ENCODE data around the gene NAGLU. TPM values are rescaled to one million over a fixed set of nuclear protein-coding genes. Genes with fewer than 3 reads are reported as not detected.
"Not testable (repeated sequence)": the region's sequence is repeated elsewhere in the genome, so short reads cannot be mapped to it uniquely, and the experiment has no call there.

The NAGLU gene
- total RNA-seq, 5 donors from 2014 or later (not counting 1 experiment from before 2014, with no cell fraction given), result 13.2 to 35.1 (median 28.8) TPM

- ATAC-seq (replicated peaks in 1 of 4) (no peak), DNase-seq (no peak)
- no peak overlapping the region for H3K4me3 ChIP-seq (ENCODE audit: control insufficient read depth in 1 of 2, extremely low read depth in 1 of 2, low read length in 1 of 2)
- peak overlapping the region in 1 of 2 donors; percentile 40 for H3K27ac Mint-ChIP-seq
- H3K4me1 Mint-ChIP-seq, result peaks cover 35 to 44% (median 44%) of the 10 kb centered on the region in 3 donors
- peaks cover 6% of the 10 kb centered on the region for H3K36me3 Mint-ChIP-seq
- peaks cover 10 to 42% of the 10 kb centered on the region in 2 experiments for H3K4me1 ChIP-seq (ENCODE audit: control insufficient read depth in 1 of 2, extremely low read depth in 1 of 2, insufficient read depth in 2 of 2, low read length in 2 of 2)
- no peaks in the 10 kb centered on the region for H3K27me3 Mint-ChIP-seq
- ChIA-PET CTCF (no interaction called here), POLR2A (no interaction called here)
- no CpG with 5 or more reads among the region's 5 CpGs for WGBS (ENCODE audit: insufficient coverage)
- H3K9me3 Mint-ChIP-seq, result no peaks in the 10 kb centered on the region
- no peak overlapping the region for H3K27ac ChIP-seq (ENCODE audit: low read length)
- H3K4me3 Mint-ChIP-seq, result peak overlapping the region; percentile 59 to 79 (median 72)
- no peaks in the 10 kb centered on the region for H3K27me3 ChIP-seq (replicated peaks in 1 of 2; ENCODE audit: control insufficient read depth in 2 of 2, extremely low read depth in 1 of 2, insufficient read depth in 2 of 2, low read length in 1 of 2)
- no peaks in the 10 kb centered on the region for H3K9me3 ChIP-seq
- H3K36me3 ChIP-seq (ENCODE audit: control insufficient read depth in 2 of 2, extremely low read depth in 1 of 2, insufficient read depth in 1 of 2, low read length in 1 of 2), result peaks cover 0 to 4% of the 10 kb centered on the region in 2 donors
Measured at GRCh38 chr17:42537826-42538451, 1.9 kb downstream of the NAGLU start.

GRCh38 chr17:42538482-42538881 lies 2.4 kb downstream of the NAGLU start:
- POLR2A ChIA-PET, result no interaction called here
- H3K27me3 ChIP-seq (replicated peaks in 1 of 2; ENCODE audit: control insufficient read depth in 2 of 2, extremely low read depth in 1 of 2, insufficient read depth in 2 of 2, low read length in 1 of 2), result no peaks in the 10 kb centered on the region
- H3K4me3 ChIP-seq (ENCODE audit: control insufficient read depth in 1 of 2, extremely low read depth in 1 of 2, low read length in 1 of 2), result no peak overlapping the region
- H3K27ac ChIP-seq (ENCODE audit: low read length), result no peak overlapping the region
- Mint-ChIP-seq H3K4me1 (peaks cover 35 to 43% (median 42%) of the 10 kb centered on the region in 3 donors), H3K4me3 (peak overlapping the region in 2 of 3 donors; percentile 59 to 79), H3K9me3 (no peaks in the 10 kb centered on the region), H3K36me3 (peaks cover 6% of the 10 kb centered on the region), H3K27me3 (no peaks in the 10 kb centered on the region), H3K27ac (no peak overlapping the region)
- DNase-seq (no peak), ATAC-seq (replicated peaks in 1 of 4) (no peak)
- CTCF ChIA-PET, result interaction anchor here in 1 of 2 donors (1.1 kb wide), 1 partner anchor 16 kb away, joined by 3 read pairs; no protein-coding TSS in a partner anchor
- H3K36me3 ChIP-seq (ENCODE audit: control insufficient read depth in 2 of 2, extremely low read depth in 1 of 2, insufficient read depth in 1 of 2, low read length in 1 of 2), result peaks cover 0 to 4% of the 10 kb centered on the region in 2 donors
- 93% methylated on average over 7 of the region's 14 CpGs for WGBS (ENCODE audit: insufficient coverage)
- peaks cover 10 to 42% of the 10 kb centered on the region in 2 experiments for H3K4me1 ChIP-seq (ENCODE audit: control insufficient read depth in 1 of 2, extremely low read depth in 1 of 2, insufficient read depth in 2 of 2, low read length in 2 of 2)
- no peaks in the 10 kb centered on the region for H3K9me3 ChIP-seq

- DNase-seq; H3K36me3 Mint-ChIP-seq; H3K4me3 ChIP-seq (ENCODE audit: control insufficient read depth in 1 of 2, extremely low read depth in 1 of 2, low read length in 1 of 2); H3K9me3 Mint-ChIP-seq; H3K27me3 ChIP-seq (replicated peaks in 1 of 2; ENCODE audit: control insufficient read depth in 2 of 2, extremely low read depth in 1 of 2, insufficient read depth in 2 of 2, low read length in 1 of 2); H3K27me3 Mint-ChIP-seq; H3K9me3 ChIP-seq: not testable (repeated sequence)
- Mint-ChIP-seq H3K27ac (peak overlapping the region; percentile 58 to 83), H3K4me3 (peak overlapping the region in 1 of 3 donors; percentile 53), H3K4me1 (peaks cover 32 to 38% (median 37%) of the 10 kb centered on the region in 3 donors)
- ATAC-seq (replicated peaks in 1 of 4), result peak in 1 of 4 experiments; percentile 7
- CTCF ChIA-PET, result interaction anchor here (0.8 to 1.3 kb wide), 3 partner anchors 10 to 13 kb away, joined by 3 to 5 read pairs (median 4); no protein-coding TSS in a partner anchor
- Histone ChIP-seq H3K36me3 (ENCODE audit: control insufficient read depth in 2 of 2, extremely low read depth in 1 of 2, insufficient read depth in 1 of 2, low read length in 1 of 2) (peaks cover 0 to 13% of the 10 kb centered on the region in 2 donors), H3K4me1 (ENCODE audit: control insufficient read depth in 1 of 2, extremely low read depth in 1 of 2, insufficient read depth in 2 of 2, low read length in 2 of 2) (peaks cover 10 to 39% of the 10 kb centered on the region in 2 experiments), H3K27ac (ENCODE audit: low read length) (peak overlapping the region; percentile 19)
- POLR2A ChIA-PET, result interaction anchor here (0.5 to 0.8 kb wide), 4 partner anchors 12 to 251 kb away, joined by 3 to 14 read pairs (median 6); partner anchors contain the start of genes HSD17B1 (in 1 of the 2) and TUBG1 (in 1 of the 2)
- 65% methylated on average over 4 of the region's 4 CpGs for WGBS (ENCODE audit: insufficient coverage)
Measured at GRCh38 chr17:42540558-42540957, 4.5 kb downstream of the NAGLU start.

GRCh38 chr17:42541041-42541833 lies 5.2 kb downstream of the NAGLU start:
- Mint-ChIP-seq H3K4me3 (peak overlapping the region in 1 of 3 donors; percentile 53), H3K36me3 (peaks cover 6% of the 10 kb centered on the region), H3K4me1 (peaks cover 28 to 35% (median 33%) of the 10 kb centered on the region in 3 donors), H3K27me3 (no peaks in the 10 kb centered on the region), H3K9me3 (no peaks in the 10 kb centered on the region), H3K27ac (peak overlapping the region; percentile 58 to 83)
- ChIA-PET CTCF (interaction anchor here (0.5 to 1.3 kb wide), 4 partner anchors 10 to 36 kb away, joined by 3 to 5 read pairs (median 4); no protein-coding TSS in a partner anchor), POLR2A (interaction anchor here (0.8 kb wide), 2 partner anchors 11 to 68 kb away, joined by 5 to 14 read pairs; partner anchors contain the start of genes HSD17B1 (in 1 of the 2) and TUBG1 (in 1 of the 2))
- peak in 3 of 4 experiments; percentile 18 to 49 (median 38) for ATAC-seq (replicated peaks in 1 of 4)
- H3K4me3 ChIP-seq (ENCODE audit: control insufficient read depth in 1 of 2, extremely low read depth in 1 of 2, low read length in 1 of 2), result no peak overlapping the region
- peak in 4 of 35 experiments; percentile 27 to 44 (median 27) for DNase-seq
- H3K4me1 ChIP-seq (ENCODE audit: control insufficient read depth in 1 of 2, extremely low read depth in 1 of 2, insufficient read depth in 2 of 2, low read length in 2 of 2), result peaks cover 10 to 34% of the 10 kb centered on the region in 2 experiments
- peaks cover 0 to 13% of the 10 kb centered on the region in 2 donors for H3K36me3 ChIP-seq (ENCODE audit: control insufficient read depth in 2 of 2, extremely low read depth in 1 of 2, insufficient read depth in 1 of 2, low read length in 1 of 2)
- no peaks in the 10 kb centered on the region for H3K27me3 ChIP-seq (replicated peaks in 1 of 2; ENCODE audit: control insufficient read depth in 2 of 2, extremely low read depth in 1 of 2, insufficient read depth in 2 of 2, low read length in 1 of 2)
- peak overlapping the region; percentile 19 for H3K27ac ChIP-seq (ENCODE audit: low read length)
- no peaks in the 10 kb centered on the region for H3K9me3 ChIP-seq
- WGBS (ENCODE audit: insufficient coverage), result 43% methylated on average over 10 of the region's 17 CpGs

- WGBS (ENCODE audit: insufficient coverage), result 98% methylated on average over 39 of the region's 39 CpGs
- CTCF ChIA-PET, result interaction anchor here in 1 of 2 donors (0.6 kb wide), 1 partner anchor 28 kb away, joined by 5 read pairs; no protein-coding TSS in a partner anchor
- H3K9me3 Mint-ChIP-seq, result no peaks in the 10 kb centered on the region
- Histone ChIP-seq H3K9me3 (no peaks in the 10 kb centered on the region), H3K36me3 (ENCODE audit: control insufficient read depth in 2 of 2, extremely low read depth in 1 of 2, insufficient read depth in 1 of 2, low read length in 1 of 2) (peaks cover 0 to 13% of the 10 kb centered on the region in 2 donors), H3K4me3 (ENCODE audit: control insufficient read depth in 1 of 2, extremely low read depth in 1 of 2, low read length in 1 of 2) (no peak overlapping the region), H3K27ac (ENCODE audit: low read length) (no peak overlapping the region), H3K4me1 (ENCODE audit: control insufficient read depth in 1 of 2, extremely low read depth in 1 of 2, insufficient read depth in 2 of 2, low read length in 2 of 2) (peaks cover 5 to 30% of the 10 kb centered on the region in 2 experiments), H3K27me3 (replicated peaks in 1 of 2; ENCODE audit: control insufficient read depth in 2 of 2, extremely low read depth in 1 of 2, insufficient read depth in 2 of 2, low read length in 1 of 2) (no peaks in the 10 kb centered on the region)
- peak overlapping the region in 1 of 2 donors; percentile 70 for H3K27ac Mint-ChIP-seq
- peaks cover 6% of the 10 kb centered on the region for H3K36me3 Mint-ChIP-seq
- POLR2A ChIA-PET, result interaction anchor here in 1 of 2 donors (0.5 kb wide), 1 partner anchor 119 kb away, joined by 4 read pairs; no protein-coding TSS in a partner anchor
- ATAC-seq (replicated peaks in 1 of 4) (no peak), DNase-seq (no peak)
- H3K27me3 Mint-ChIP-seq, result no peaks in the 10 kb centered on the region
- H3K4me3 Mint-ChIP-seq, result no peak overlapping the region
- peaks cover 16 to 23% (median 21%) of the 10 kb centered on the region in 3 donors for H3K4me1 Mint-ChIP-seq
Measured at GRCh38 chr17:42543190-42544079, 7.4 kb downstream of the NAGLU start.
